GM23338 (cell line): ENCODE results near the gene MAP2K7. TPM values are rescaled to one million over a fixed set of nuclear protein-coding genes. Genes with fewer than 3 reads are reported as not detected.

ENCODE experiments used
- ATAC-seq: fragments of 200-7000 bp; cut with Tn5 transposase; 3 replicates; pipeline ENCODE4 v1.9.1; 2020
- DNase-seq: peaks from one replicate; pipeline ENCODE4 v3.0.0-alpha.2; 2015; ENCODE audit warnings: low spot score
- H2AFZ ChIP-seq: fragments of 200-600 bp; sonication (generic); 2 replicates; pipeline ENCODE4 v1.8.0; 2016; ENCODE audit warnings: antibody characterized with exemption, mild to moderate bottlenecking, moderate library complexity
- H3F3A ChIP-seq: fragments of 200-600 bp; sonication (generic); replicated peaks from 2 replicates; pipeline ENCODE4 v1.8.0; 2017; ENCODE audit warnings: antibody characterized with exemption, mixed run types, low read depth
- H3K27ac ChIP-seq: fragments of 200-600 bp; sonication (generic); 2 replicates; pipeline ENCODE4 v1.6.1; 2016; ENCODE audit warnings: low read depth
- H3K27me3 ChIP-seq: fragments of 200-600 bp; sonication (generic); 2 replicates; pipeline ENCODE4 v1.8.0; 2016; ENCODE audit warnings: mild to moderate bottlenecking, mixed run types, moderate library complexity; ENCODE audit not compliant: insufficient read depth
- H3K36me3 ChIP-seq: fragments of 200-600 bp; sonication (generic); 2 replicates; pipeline ENCODE4 v1.8.0; 2016; ENCODE audit warnings: mild to moderate bottlenecking; ENCODE audit not compliant: insufficient read depth
- H3K4me1 ChIP-seq: fragments of 200-600 bp; sonication (generic); 2 replicates; pipeline ENCODE4 v1.8.0; 2016; ENCODE audit warnings: mild to moderate bottlenecking, moderate library complexity; ENCODE audit not compliant: insufficient read depth
- H3K4me2 ChIP-seq: fragments of 200-600 bp; sonication (generic); 2 replicates; pipeline ENCODE4 v1.7.1; 2017; ENCODE audit warnings: mixed run types
- H3K4me3 ChIP-seq: fragments of 200-600 bp; sonication (generic); 2 replicates; pipeline ENCODE4 v1.6.1; 2016; ENCODE audit warnings: mixed run types
- H3K79me2 ChIP-seq: fragments of 200-600 bp; sonication (generic); replicated peaks from 2 replicates; pipeline ENCODE4 v1.8.0; 2017; ENCODE audit warnings: mild to moderate bottlenecking; ENCODE audit not compliant: insufficient read depth
- H3K9me2 ChIP-seq: fragments of 200-600 bp; sonication (generic); 2 replicates; pipeline ENCODE4 v1.8.0; 2017; ENCODE audit not compliant: insufficient read depth
- H4K20me1 ChIP-seq: fragments of 200-600 bp; sonication (generic); replicated peaks from 2 replicates; pipeline ENCODE4 v1.8.0; 2017; ENCODE audit warnings: mild to moderate bottlenecking; ENCODE audit not compliant: insufficient read depth
- H3K27ac Mint-ChIP-seq: 2 replicates; pipeline ENCODE4 v1.8.0; 2020; ENCODE audit warnings: inconsistent platforms, mild to moderate bottlenecking, moderate library complexity, mixed read lengths
- H3K27me3 Mint-ChIP-seq: 3 replicates; pipeline ENCODE4 v1.8.0; 2022; ENCODE audit warnings: low read depth, mild to moderate bottlenecking, moderate library complexity, mixed read lengths, inconsistent platforms; ENCODE audit not compliant: insufficient read depth, poor library complexity
- H3K36me3 Mint-ChIP-seq: 3 replicates; pipeline ENCODE4 v1.8.0; 2021; ENCODE audit warnings: low read depth, mild to moderate bottlenecking, inconsistent platforms, moderate library complexity, mixed read lengths
- H3K4me1 Mint-ChIP-seq: 3 replicates; pipeline ENCODE4 v1.8.0; 2020; ENCODE audit warnings: mild to moderate bottlenecking, inconsistent platforms, mixed read lengths
- H3K4me3 Mint-ChIP-seq: 3 replicates; pipeline ENCODE4 v1.8.0; 2021; ENCODE audit warnings: moderate library complexity, mild to moderate bottlenecking, inconsistent platforms, mixed read lengths
- H3K9me3 Mint-ChIP-seq: 3 replicates; pipeline ENCODE4 v1.8.0; 2020; ENCODE audit warnings: moderate library complexity, mild to moderate bottlenecking, inconsistent platforms, mixed read lengths
- CREB1 ChIP-seq: fragments of 250-450 bp; sonication (Bioruptor Pico); IDR thresholded peaks from 2 replicates; pipeline ENCODE4 v1.5.0; 2020; ENCODE audit warnings: low read depth, mild to moderate bottlenecking, moderate library complexity
- CTCF ChIP-seq, 2 experiments: fragments of 200-600 bp in 1 of 2; sonication (generic) in 1 of 2; conservative IDR thresholded peaks; 2 replicates each; pipeline versions ENCODE4 v1.5.1 to v1.6.1; 2016 to 2017; ENCODE audit warnings: antibody characterized with exemption in 2 of 2, low read depth in 2 of 2, mild to moderate bottlenecking in 2 of 2, moderate library complexity in 1 of 2
- EZH2 ChIP-seq: fragments of 200-600 bp; sonication (generic); IDR thresholded peaks from one replicate; pipeline ENCODE4 v1.8.0; 2017; ENCODE audit warnings: antibody characterized with exemption, mild to moderate bottlenecking, low read depth; ENCODE audit not compliant: unreplicated experiment
- EZH2phosphoT487 ChIP-seq: fragments of 200-600 bp; sonication (generic); IDR thresholded peaks from one replicate; pipeline ENCODE4 v1.8.1; 2018; ENCODE audit warnings: antibody characterized with exemption; ENCODE audit not compliant: unreplicated experiment
- JUNB ChIP-seq: IDR thresholded peaks from one replicate; pipeline ENCODE4 v1.6.1; 2016; ENCODE audit warnings: antibody characterized with exemption; ENCODE audit not compliant: unreplicated experiment
- NANOG ChIP-seq: IDR thresholded peaks from 2 replicates; pipeline ENCODE4 v1.6.1; 2016; ENCODE audit warnings: antibody characterized with exemption, borderline replicate concordance
- REST ChIP-seq: IDR thresholded peaks from one replicate; pipeline ENCODE4 v1.6.1; 2018; ENCODE audit warnings: antibody characterized with exemption; ENCODE audit not compliant: unreplicated experiment
- ZNF114 ChIP-seq: fragments of 250-450 bp; sonication (Bioruptor Pico); IDR thresholded peaks from 2 replicates; pipeline ENCODE4 v1.5.0; 2020; ENCODE audit warnings: mild to moderate bottlenecking, moderate library complexity
- ZNF331 ChIP-seq: fragments of 250-450 bp; sonication (Bioruptor Pico); IDR thresholded peaks from 2 replicates; pipeline ENCODE4 v1.5.0; 2020; ENCODE audit warnings: low read depth, mild to moderate bottlenecking, moderate library complexity
- ZNF462 ChIP-seq: fragments of 250-450 bp; sonication (Bioruptor Pico); IDR thresholded peaks from 2 replicates; pipeline ENCODE4 v1.5.0; 2020; ENCODE audit warnings: mild to moderate bottlenecking, moderate library complexity
- polyA plus RNA-seq: library from polyadenylated mRNA; unstranded; fragments of >200 nt; fragmentation: Nextera tagmentation; extraction: Ambion mirVana; gene quantifications from 2 replicates; pipeline ENCODE4 v1.2.1, GENCODE V29; 2016
- total RNA-seq: library from RNA; depleted of rRNA; stranded (reverse); fragments of >200 nt; shearing (Covaris generic); gene quantifications from 2 replicates; pipeline ENCODE4 v1.2.3, GENCODE V29; 2014

MAP2K7 gene
- total and polyA plus RNA-seq, 2 experiments from 2014 or later, result 11.3 to 22.6 TPM

- Histone ChIP-seq H3K36me3 (no peaks in the 10 kb centered on the region; the same call in 1 of the 2 replicates), H3K4me2 (no peak overlapping the region), H3K27me3 (no peaks in the 10 kb centered on the region), H3K4me1 (peaks cover 11% of the 10 kb centered on the region), H4K20me1 (no peaks in the 10 kb centered on the region; the same call in 1 of the 2 replicates), H3K79me2 (peaks cover 32% of the 10 kb centered on the region), H3K9me2 (no peaks in the 10 kb centered on the region), H3F3A (peaks cover 8% of the 10 kb centered on the region; the same call in 1 of the 2 replicates), H3K4me3 (no peak overlapping the region), H2AFZ (no peak overlapping the region), H3K27ac (no peak overlapping the region)
- ATAC-seq (no peak), DNase-seq (no peak)
- Mint-ChIP-seq H3K4me1 (peaks cover 16% of the 10 kb centered on the region), H3K36me3 (peaks cover 13% of the 10 kb centered on the region), H3K27me3 (peaks cover 27% of the 10 kb centered on the region), H3K4me3 (peak overlapping the region; percentile 64), H3K27ac (no peak overlapping the region), H3K9me3 (peaks cover 6% of the 10 kb centered on the region; the same call in 1 of the 3 replicates)
- TF ChIP-seq ZNF462 (CRISPR knock-in tag) (no peak), ZNF114 (CRISPR knock-in tag) (no peak), CREB1 (CRISPR knock-in tag) (no peak), REST (no peak), CTCF (conservative IDR thresholded peaks at IDR 0.05; ENCODE audit: low read depth in 2 of 2) (no peak), NANOG (no peak), JUNB (no peak), EZH2 (no peak), EZH2phosphoT487 (no peak), ZNF331 (CRISPR knock-in tag) (no peak)
Observed at GRCh38 chr19:7905859-7906258, 2.2 kb downstream of the MAP2K7 start.
